Activated T-cell treated with anti-CD3 and anti-CD28 coated beads, Interleukin-2, amount 50 U/mL, for 1 hour (primary cell): Measurements from ENCODE around the gene LRRC55.

Experiments
- DNase-seq: peaks from one replicate; pipeline ENCODE4 v3.0.0-alpha.2; 2020

The LRRC55 gene

DNA sequence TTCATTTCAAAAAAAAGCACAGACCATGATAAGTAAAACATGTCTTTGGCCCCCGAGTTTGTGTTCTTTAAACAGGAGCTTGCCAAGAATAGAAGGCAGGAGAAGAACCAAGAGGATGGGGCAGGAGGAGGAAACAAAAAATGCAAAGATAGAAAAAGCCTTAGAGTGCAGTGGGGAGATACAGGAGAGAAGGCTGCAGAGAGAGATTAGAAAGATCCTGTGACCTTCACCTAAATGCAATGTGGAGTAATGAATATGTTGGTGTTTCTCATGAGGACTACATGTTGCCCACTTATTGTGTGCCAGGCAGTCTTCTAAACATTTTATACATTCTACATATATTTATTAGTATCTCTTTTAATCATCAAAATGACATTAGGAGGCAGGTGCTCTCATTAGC, 57.6 kb downstream of the LRRC55 start:
- DNase-seq: no peak

DNA sequence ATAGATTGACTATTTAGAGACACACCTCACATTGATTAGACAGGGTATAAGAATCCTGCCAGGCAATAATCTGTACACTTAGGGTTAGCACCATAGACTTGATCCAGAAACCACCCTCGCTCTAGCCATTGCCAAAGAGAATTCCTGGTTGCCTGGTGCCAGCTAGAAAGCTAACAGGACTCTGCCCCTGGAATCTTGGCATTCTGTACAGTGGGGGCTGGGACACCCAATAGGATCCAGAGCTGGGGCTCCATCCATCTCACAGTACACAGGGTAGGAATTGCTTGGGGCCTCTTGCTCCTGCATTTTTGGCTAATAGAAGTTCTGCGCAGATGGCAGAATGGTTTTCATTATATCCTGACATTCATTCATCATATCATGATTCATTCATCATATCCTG, 58.3 kb downstream of the LRRC55 start:
- no peak for DNase-seq

DNA sequence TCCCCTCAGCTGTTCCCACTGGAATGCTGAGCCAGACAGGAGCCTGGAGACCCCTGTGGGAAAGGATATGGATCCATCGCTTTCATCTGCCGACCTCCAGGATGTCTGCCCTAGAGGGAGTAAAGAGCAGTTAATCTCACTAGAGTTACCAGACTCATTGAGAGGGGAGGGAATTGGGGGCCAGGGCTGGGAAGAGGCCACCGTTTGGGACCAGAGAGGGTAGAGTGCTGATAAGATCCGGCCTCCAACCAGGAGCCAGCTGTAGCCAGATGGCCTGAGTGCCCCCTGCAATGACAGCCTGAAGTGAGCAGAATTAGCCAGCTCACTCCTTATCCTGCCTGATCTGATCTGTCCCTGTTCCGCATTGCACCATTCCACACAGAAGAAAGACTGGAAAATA, 59.0 kb downstream of the LRRC55 start:
- no peak for DNase-seq
